Measurements from ENCODE around the gene MAP3K15.

Gene MAP3K15

DNA sequence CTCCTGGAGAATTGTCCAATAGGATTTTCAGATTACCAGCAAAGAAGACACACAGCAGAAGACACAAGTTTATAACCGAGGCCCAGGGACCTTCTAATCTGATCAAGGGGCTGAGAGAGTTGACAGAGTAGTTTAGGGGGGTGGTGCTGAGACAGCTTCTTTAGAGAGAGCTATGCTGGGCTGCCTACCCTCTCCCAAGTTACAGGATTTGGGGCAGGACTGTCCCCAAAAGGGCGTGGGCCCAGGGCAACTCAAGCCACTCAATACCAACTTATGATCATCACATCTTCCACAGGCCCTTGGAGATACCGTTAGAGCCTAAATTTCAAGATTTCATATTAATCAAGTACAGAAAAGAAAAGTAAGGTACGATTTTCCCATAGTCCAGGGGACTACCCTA lies 128.6 kb downstream of the MAP3K15 start:
- TF ChIP-seq, protein P1, sequence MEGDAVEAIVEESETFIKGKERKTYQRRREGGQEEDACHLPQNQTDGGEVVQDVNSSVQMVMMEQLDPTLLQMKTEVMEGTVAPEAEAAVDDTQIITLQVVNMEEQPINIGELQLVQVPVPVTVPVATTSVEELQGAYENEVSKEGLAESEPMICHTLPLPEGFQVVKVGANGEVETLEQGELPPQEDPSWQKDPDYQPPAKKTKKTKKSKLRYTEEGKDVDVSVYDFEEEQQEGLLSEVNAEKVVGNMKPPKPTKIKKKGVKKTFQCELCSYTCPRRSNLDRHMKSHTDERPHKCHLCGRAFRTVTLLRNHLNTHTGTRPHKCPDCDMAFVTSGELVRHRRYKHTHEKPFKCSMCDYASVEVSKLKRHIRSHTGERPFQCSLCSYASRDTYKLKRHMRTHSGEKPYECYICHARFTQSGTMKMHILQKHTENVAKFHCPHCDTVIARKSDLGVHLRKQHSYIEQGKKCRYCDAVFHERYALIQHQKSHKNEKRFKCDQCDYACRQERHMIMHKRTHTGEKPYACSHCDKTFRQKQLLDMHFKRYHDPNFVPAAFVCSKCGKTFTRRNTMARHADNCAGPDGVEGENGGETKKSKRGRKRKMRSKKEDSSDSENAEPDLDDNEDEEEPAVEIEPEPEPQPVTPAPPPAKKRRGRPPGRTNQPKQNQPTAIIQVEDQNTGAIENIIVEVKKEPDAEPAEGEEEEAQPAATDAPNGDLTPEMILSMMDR (IDR thresholded peaks at IDR 0.05; ENCODE audit: insufficient read depth, low read depth, low read length, missing control alignments): no peak
- DNase-seq (ENCODE audit: low read depth): no peak
- H3K4me3 ChIP-seq (ENCODE audit: low read depth, low read length): no peak overlapping the region

DNA sequence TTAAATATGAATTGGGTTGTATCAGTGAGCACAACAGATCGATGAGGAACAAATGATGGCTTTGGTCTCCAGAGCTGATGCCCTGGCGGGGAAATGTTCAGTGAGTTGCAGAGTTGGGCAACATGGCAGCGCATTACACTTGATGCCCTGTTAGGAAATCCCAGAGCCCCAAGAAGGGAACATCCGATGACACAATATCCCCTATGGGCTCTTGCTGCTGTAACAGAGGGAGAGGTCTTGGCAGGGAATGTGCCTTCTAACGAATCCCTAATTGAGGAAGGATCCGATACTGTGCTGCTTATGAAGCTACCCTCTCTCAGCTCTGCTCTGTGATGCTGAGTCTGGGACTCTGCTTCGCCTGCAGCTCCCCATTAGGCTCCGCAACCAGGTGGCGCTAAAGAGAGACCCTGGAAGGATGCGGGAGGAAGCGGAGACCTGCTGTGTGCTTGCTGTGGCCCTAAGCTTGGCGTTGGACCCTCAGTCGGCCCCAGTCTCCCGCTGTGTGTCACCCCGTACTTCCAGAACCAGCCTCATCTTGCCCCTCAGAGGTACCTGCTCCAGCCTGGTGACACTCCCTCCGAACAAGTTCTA lies 132.7 kb downstream of the MAP3K15 start:
- H3K4me3 ChIP-seq (ENCODE audit: low read depth, low read length): no peak overlapping the region
- TF ChIP-seq, protein P1 (IDR thresholded peaks at IDR 0.05; ENCODE audit: insufficient read depth, low read depth, low read length, missing control alignments): peak; percentile 70
- peak; percentile 62 for DNase-seq (ENCODE audit: low read depth)

DNA sequence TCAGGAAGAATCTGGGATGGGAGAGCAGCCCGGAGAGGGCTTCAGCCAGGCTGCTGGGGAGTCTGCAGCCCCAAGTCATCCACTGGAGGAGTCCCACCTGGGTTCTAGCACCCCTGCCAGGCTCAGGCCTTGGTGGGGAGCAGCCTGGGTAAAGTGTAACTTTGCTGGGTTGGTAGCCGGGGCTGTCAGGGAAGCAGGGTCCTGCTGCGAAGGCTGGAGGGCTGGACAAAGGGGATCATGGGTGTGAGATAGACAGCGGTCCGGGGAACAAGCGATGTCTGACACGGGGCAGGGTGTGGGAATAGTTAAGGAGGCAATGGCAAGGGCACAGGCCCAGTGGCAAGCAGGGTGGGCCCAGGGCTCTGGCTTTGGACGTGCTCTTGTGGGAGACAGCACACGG lies 134.0 kb downstream of the MAP3K15 start:
- TF ChIP-seq, protein P1 (IDR thresholded peaks at IDR 0.05; ENCODE audit: insufficient read depth, low read depth, low read length, missing control alignments): no peak
- DNase-seq (ENCODE audit: low read depth): no peak
- no peak overlapping the region for H3K4me3 ChIP-seq (ENCODE audit: low read depth, low read length)

DNA sequence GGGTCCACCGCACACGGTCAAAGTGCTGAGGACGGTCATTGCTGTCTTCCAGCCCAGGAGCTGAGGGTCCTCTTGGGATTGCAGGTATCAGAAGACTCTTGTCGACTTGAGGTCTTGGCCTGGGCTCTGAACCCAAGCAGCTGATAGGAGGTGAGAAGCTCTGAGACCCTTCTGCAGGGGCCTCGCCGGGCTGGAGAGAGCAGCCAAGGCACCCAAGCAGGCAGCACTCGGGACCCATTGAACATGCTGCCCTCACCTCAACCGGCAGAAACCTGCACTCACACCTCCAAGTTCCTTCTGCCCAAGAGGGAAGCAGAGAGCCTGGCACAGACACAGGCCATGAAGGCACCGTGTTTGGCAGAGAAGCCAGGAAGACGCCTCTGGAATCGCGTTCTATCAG lies 137.5 kb downstream of the MAP3K15 start:
- H3K4me3 ChIP-seq (ENCODE audit: low read depth, low read length): no peak overlapping the region
- no peak for DNase-seq (ENCODE audit: low read depth)
- TF ChIP-seq, protein P1 (IDR thresholded peaks at IDR 0.05; ENCODE audit: insufficient read depth, low read depth, low read length, missing control alignments): no peak

DNA sequence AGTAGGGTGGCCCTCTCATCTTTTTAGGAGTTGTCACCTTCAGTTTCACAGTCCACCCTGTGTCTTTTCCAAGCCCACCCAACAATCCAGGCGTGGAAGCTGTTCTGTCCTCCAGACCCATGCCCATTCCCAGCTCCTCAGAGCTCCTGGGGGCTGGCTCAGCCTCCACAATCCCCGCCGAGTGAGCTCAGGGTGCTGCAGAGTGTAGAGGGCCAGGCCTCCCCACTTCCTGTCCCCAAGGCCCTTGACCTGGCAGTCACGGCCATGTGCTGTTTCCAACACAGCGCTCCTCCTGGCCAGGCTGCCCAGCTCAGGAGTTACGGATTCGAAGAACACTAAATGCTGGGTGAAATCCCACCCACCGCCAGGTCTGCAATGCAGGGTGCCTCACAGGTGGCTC lies 139.8 kb downstream of the MAP3K15 start:
- no peak for DNase-seq (ENCODE audit: low read depth)
- TF ChIP-seq, protein P1 (IDR thresholded peaks at IDR 0.05; ENCODE audit: insufficient read depth, low read depth, low read length, missing control alignments): no peak
- H3K4me3 ChIP-seq (ENCODE audit: low read depth, low read length): no peak overlapping the region

DNA sequence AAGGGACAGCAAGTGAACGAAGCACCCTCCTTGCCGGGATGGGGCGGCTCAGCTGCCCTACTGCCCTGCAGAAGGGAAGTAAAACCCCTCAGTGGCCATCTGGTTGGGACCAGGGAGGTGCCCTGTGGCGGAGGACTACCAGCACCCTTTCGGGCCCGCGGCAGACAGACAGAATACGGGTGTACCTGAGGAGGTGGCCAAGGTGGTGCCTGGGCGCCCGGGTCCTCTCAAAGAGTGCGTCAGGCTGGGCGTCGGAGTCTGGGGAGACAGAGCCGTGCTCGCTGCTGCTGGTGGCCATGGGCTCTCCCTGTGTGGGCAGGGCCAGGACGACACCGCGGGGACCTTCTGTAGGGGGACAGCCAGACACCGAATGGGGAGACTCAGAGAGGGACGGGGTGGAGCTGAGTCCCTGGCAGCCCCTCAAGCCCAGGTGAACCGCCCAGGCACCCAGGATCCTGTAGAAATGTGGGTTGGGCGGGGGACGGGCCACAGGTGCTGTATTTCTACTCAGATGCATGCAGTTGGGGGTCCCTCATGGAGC lies 141.9 kb downstream of the MAP3K15 start:
- TF ChIP-seq, protein P1 (IDR thresholded peaks at IDR 0.05; ENCODE audit: insufficient read depth, low read depth, low read length, missing control alignments): no peak
- no peak for DNase-seq (ENCODE audit: low read depth)
- no peak overlapping the region for H3K4me3 ChIP-seq (ENCODE audit: low read depth, low read length)

Data from GM12865 (cell line).